SH-SY5Y (cell line): Measurements from ENCODE around the gene MUC6.

ENCODE experiments used
- GATA2 ChIP-seq: IDR thresholded peaks from 2 replicates; pipeline ENCODE4 v1.6.1; 2011; ENCODE audit warnings: mild to moderate bottlenecking, low read depth, low read length
- GATA3 ChIP-seq: IDR thresholded peaks from 2 replicates; pipeline ENCODE4 v1.6.1; 2011; ENCODE audit warnings: low read depth, mild to moderate bottlenecking, low read length, moderate library complexity

The MUC6 gene

GRCh38 chr11:965206-965775 is 71.2 kb downstream of the MUC6 start:
- TF ChIP-seq GATA3 (no peak), GATA2 (no peak)

- TF ChIP-seq GATA3 (no peak), GATA2 (no peak)
Measured at GRCh38 chr11:963852-964251, 72.7 kb downstream of the MUC6 start.
